Endodermal cell (in vitro differentiated cells): ENCODE measurements around the gene COX14. TPM values are rescaled to one million over a fixed set of nuclear protein-coding genes. Genes with fewer than 3 reads are reported as not detected.

Experiments
- DNase-seq: peaks from one replicate; pipeline ENCODE4 v3.0.0-alpha.2; 2017
- H3K27ac ChIP-seq: 2 replicates; pipeline ENCODE4 v1.5.1; 2013; ENCODE audit warnings: mild to moderate bottlenecking, low read depth, low read length, moderate library complexity
- H3K27me3 ChIP-seq: 2 replicates; pipeline ENCODE4 v1.6.1; 2013; ENCODE audit warnings: mild to moderate bottlenecking, low read length, moderate library complexity; ENCODE audit not compliant: insufficient read depth, control insufficient read depth, poor library complexity, severe bottlenecking
- H3K36me3 ChIP-seq: 2 replicates; pipeline ENCODE4 v1.7.0; 2013; ENCODE audit warnings: mild to moderate bottlenecking, low read length, moderate library complexity; ENCODE audit not compliant: control insufficient read depth, insufficient read depth
- H3K4me1 ChIP-seq: one replicate; pipeline ENCODE4 v1.7.0; 2013; ENCODE audit warnings: low read length; ENCODE audit not compliant: control insufficient read depth, insufficient read depth
- H3K4me3 ChIP-seq: 2 replicates; pipeline ENCODE4 v1.5.1; 2013; ENCODE audit warnings: mild to moderate bottlenecking, low read length, moderate library complexity
- H3K9ac ChIP-seq: 2 replicates; pipeline ENCODE4 v1.6.1; 2013; ENCODE audit warnings: mild to moderate bottlenecking, low read length, moderate library complexity; ENCODE audit not compliant: poor library complexity, severe bottlenecking; ENCODE audit errors: extremely low read depth
- H3K9me3 ChIP-seq: 2 replicates; pipeline ENCODE4 v1.6.1; 2013; ENCODE audit warnings: mild to moderate bottlenecking, low read length, moderate library complexity; ENCODE audit not compliant: control insufficient read depth
- H3K27ac Mint-ChIP-seq: 2 replicates; pipeline ENCODE4 v1.8.0; 2020; ENCODE audit warnings: mixed read lengths
- H3K27me3 Mint-ChIP-seq: 2 replicates; pipeline ENCODE4 v1.8.0; 2021; ENCODE audit warnings: mild to moderate bottlenecking, mixed read lengths; ENCODE audit not compliant: insufficient read depth
- H3K36me3 Mint-ChIP-seq: 2 replicates; pipeline ENCODE4 v1.8.0; 2020; ENCODE audit warnings: low read depth, mixed read lengths
- H3K4me1 Mint-ChIP-seq: 2 replicates; pipeline ENCODE4 v1.8.0; 2020; ENCODE audit warnings: mixed read lengths
- H3K4me3 Mint-ChIP-seq: 2 replicates; pipeline ENCODE4 v1.8.0; 2020; ENCODE audit warnings: mild to moderate bottlenecking, moderate library complexity, mixed read lengths
- H3K9me3 Mint-ChIP-seq: 2 replicates; pipeline ENCODE4 v1.8.0; 2020; ENCODE audit warnings: mild to moderate bottlenecking, mixed read lengths
- CTCF ChIP-seq: fragments of 200-600 bp; sonication (generic); conservative IDR thresholded peaks from 2 replicates; pipeline ENCODE4 v1.5.0; 2021; ENCODE audit warnings: antibody characterized with exemption, mild to moderate bottlenecking
- WGBS, 2 experiments: methylation state at CpG; one replicate each; pipeline versions ENCODE4 v1.1.5 to v1.1.7; 2013; ENCODE audit warnings: missing lambda C conversion rate in 2 of 2, mixed read lengths in 1 of 2; ENCODE audit not compliant: insufficient coverage in 1 of 2, insufficient read length in 1 of 2; 5-methylcytosine and 5-hydroxymethylcytosine counted together
- total RNA-seq, 2 donors: library from RNA; stranded (reverse); fragmentation: NEBNext Ultra II Directional in 1 of 2; extraction: Animal tissue kit (Norgen Biotek cat#: 25700) in 1 of 2; gene quantifications; 2 replicates in 1 of 2; 3 replicates in 1 of 2; pipeline ENCODE4 v1.2.1, GENCODE V29; 2021

Gene COX14
- total RNA-seq, 2 donors from 2014 or later: 26.0 to 26.7 TPM

GRCh38 chr12:50102131-50102531 is 9.9 kb upstream of the COX14 start:
- no peaks in the 10 kb centered on the region for H3K4me1 ChIP-seq
- no peak overlapping the region for H3K4me3 ChIP-seq
- WGBS, 2 experiments: 100% methylated on average over 1 to 2 of the region's 2 CpGs
- Mint-ChIP-seq H3K27me3 (peaks cover 5% of the 10 kb centered on the region), H3K4me1 (peaks cover 15% of the 10 kb centered on the region), H3K4me3 (no peak overlapping the region), H3K27ac (peak overlapping the region; percentile 64), H3K9me3 (no peaks in the 10 kb centered on the region), H3K36me3 (peaks cover 44% of the 10 kb centered on the region)
- TF ChIP-seq CTCF: no peak
- peaks cover 41% of the 10 kb centered on the region for H3K36me3 ChIP-seq
- no peak for DNase-seq
- H3K27me3 ChIP-seq: no peaks in the 10 kb centered on the region
- no peaks in the 10 kb centered on the region for H3K9me3 ChIP-seq
- no peak overlapping the region for H3K27ac ChIP-seq
- no peak overlapping the region for H3K9ac ChIP-seq

GRCh38 chr12:50102646-50103309 is 9.3 kb upstream of the COX14 start:
- H3K36me3 Mint-ChIP-seq: peaks cover 39% of the 10 kb centered on the region
- Histone ChIP-seq H3K4me3 (no peak overlapping the region), H3K4me1 (no peaks in the 10 kb centered on the region), H3K9ac (no peak overlapping the region), H3K27me3 (no peaks in the 10 kb centered on the region), H3K9me3 (no peaks in the 10 kb centered on the region), H3K27ac (no peak overlapping the region), H3K36me3 (peaks cover 36% of the 10 kb centered on the region)
- TF ChIP-seq CTCF: no peak
- DNase-seq: no peak
- WGBS, 2 experiments: 83 to 94% methylated on average over 3 to 8 of the region's 8 CpGs
- no peak overlapping the region for H3K27ac Mint-ChIP-seq
- peaks cover 15% of the 10 kb centered on the region for H3K4me1 Mint-ChIP-seq
- H3K4me3 Mint-ChIP-seq: no peak overlapping the region
- peaks cover 5% of the 10 kb centered on the region for H3K27me3 Mint-ChIP-seq
- H3K9me3 Mint-ChIP-seq: no peaks in the 10 kb centered on the region

- no peaks in the 10 kb centered on the region for H3K27me3 ChIP-seq
- Mint-ChIP-seq H3K27me3 (peaks cover 5% of the 10 kb centered on the region), H3K4me3 (no peak overlapping the region), H3K4me1 (peaks cover 15% of the 10 kb centered on the region), H3K27ac (no peak overlapping the region), H3K36me3 (peaks cover 33% of the 10 kb centered on the region), H3K9me3 (no peaks in the 10 kb centered on the region)
- DNase-seq: no peak
- no peak overlapping the region for H3K9ac ChIP-seq
- H3K9me3 ChIP-seq: no peaks in the 10 kb centered on the region
- no peak for TF ChIP-seq CTCF
- no peak overlapping the region for H3K4me3 ChIP-seq
- H3K4me1 ChIP-seq: no peaks in the 10 kb centered on the region
- H3K27ac ChIP-seq: no peak overlapping the region
- WGBS, 2 experiments: 100% methylated on average over 1 to 2 of the region's 2 CpGs
- H3K36me3 ChIP-seq: peaks cover 30% of the 10 kb centered on the region
Measured at GRCh38 chr12:50103351-50103750, 8.7 kb upstream of the COX14 start.
